GM10248 (cell line): Measurements from ENCODE around the gene FXYD6.

ENCODE experiments used
- CTCF ChIA-PET: fragments of 300-600 bp; sonication (Branson Sonifier 250); formaldehyde crosslinking; extraction: SDS; loops from one replicate; lab custom pipeline; 2021; ENCODE audit warnings: antibody characterized with exemption; lab: Yijun Ruan, JAX
- POLR2A ChIA-PET: fragments of 350-650 bp; sonication (Branson Sonifier 250); formaldehyde crosslinking; extraction: SDS; loops from one replicate; lab custom pipeline; 2020; ENCODE audit warnings: antibody characterized with exemption; lab: Yijun Ruan, JAX
- DNase-seq: peaks from one replicate; pipeline ENCODE4 v3.0.0; 2012; ENCODE audit errors: extremely low spot score
- CTCF ChIP-seq: IDR thresholded peaks from 2 replicates; pipeline ENCODE4 v1.5.1; 2012; ENCODE audit warnings: mild to moderate bottlenecking, low read depth; ENCODE audit errors: extremely low read depth, missing control alignments, control extremely low read depth

FXYD6 gene

GRCh38 chr11:117878314-117878938 lies 2.0 kb upstream of the FXYD6 start:
- CTCF ChIA-PET: interaction anchor here (1.2 to 1.8 kb wide), 2 partner anchors 68 to 71 kb away, joined by 3 to 4 read pairs; no protein-coding TSS in a partner anchor
- POLR2A ChIA-PET: no interaction called here
- no peak for TF ChIP-seq CTCF
- DNase-seq: no peak

GRCh38 chr11:117877120-117877784 lies 794 bp upstream of the FXYD6 start:
- no peak for TF ChIP-seq CTCF
- CTCF ChIA-PET: no interaction called here
- POLR2A ChIA-PET: no interaction called here
- no peak for DNase-seq

DNA sequence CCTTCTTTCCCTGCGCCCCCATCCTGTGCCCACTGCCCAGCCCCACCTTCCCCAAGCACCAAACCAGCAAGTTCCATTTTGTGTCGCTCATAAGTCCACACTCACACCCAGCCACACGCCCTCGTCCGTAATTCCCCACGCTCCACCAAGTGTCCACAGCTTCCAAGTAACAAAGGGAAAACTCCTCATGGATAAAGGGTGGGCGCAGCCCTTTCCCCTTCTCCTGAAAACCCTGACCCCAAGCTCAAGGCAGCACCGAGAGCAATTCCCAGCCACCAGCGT lies 458 bp downstream of the FXYD6 start:
- ChIA-PET CTCF (interaction anchor here (1.0 kb wide), 1 partner anchor 70 kb away, joined by 4 read pairs; no protein-coding TSS in a partner anchor), POLR2A (no interaction called here)
- TF ChIP-seq CTCF: no peak
- no peak for DNase-seq

DNA sequence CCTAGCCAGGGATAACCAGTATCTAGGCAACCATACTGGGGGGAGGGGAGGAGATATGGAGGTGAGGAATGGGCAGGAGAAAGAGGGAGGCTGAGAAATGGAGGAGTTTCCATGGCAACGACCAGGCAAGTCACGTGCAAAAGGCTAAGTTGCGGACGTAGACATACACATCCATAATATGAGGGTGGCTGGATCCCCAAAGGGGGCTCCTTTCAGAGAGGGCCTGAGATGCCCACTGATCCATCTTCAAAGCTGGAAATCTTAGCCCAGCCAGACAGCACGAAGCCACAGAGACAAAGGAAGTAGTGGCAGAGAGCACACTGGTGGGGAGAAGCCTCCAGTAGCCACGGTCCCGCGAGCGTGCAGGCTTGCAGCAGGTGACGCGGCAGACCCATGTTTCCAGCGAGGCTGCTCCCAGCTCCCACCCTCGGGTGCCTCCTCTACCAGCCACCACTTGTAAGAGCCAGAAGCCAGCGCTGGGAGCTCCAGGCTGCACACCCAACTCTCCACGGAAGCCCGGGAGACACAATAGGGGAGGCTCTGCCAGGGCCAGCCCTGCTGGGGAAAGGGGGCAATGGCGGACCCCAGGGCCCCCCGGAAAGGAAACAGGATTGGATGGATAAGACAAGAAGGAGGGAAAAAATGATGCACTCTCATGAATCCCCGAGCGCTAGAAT lies 938 bp downstream of the FXYD6 start:
- DNase-seq: no peak
- ChIA-PET CTCF (interaction anchor here (1.0 kb wide), 1 partner anchor 71 kb away, joined by 4 read pairs; no protein-coding TSS in a partner anchor), POLR2A (interaction anchor here (0.5 kb wide), 1 partner anchor 64 kb away, joined by 5 read pairs; no protein-coding TSS in a partner anchor)
- no peak for TF ChIP-seq CTCF

DNA sequence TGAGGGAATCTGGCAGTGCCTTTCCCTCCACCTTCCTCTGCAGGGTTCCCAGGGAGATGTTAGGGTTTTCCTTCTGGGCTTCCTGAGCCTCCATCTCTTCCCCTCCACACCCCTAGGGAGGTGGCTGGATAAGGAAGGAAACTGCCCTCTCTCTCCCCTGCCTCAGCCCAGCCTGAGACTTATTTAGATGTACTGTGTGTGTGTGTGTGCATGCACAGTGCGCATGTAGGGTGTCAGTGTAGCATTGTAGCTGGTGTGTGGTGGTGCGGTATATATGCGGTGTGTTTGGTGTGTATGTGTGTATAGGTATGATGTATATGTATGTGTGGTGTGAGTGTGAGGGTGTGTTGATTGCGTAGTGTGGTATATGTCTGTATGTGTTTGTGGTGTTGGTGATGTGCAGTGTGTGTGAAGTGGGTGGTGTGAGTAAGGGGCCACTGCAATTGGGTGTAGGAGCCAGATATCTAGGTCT lies 1.5 kb downstream of the FXYD6 start:
- ChIA-PET CTCF (interaction anchor here (1.0 kb wide), 1 partner anchor 71 kb away, joined by 4 read pairs; no protein-coding TSS in a partner anchor), POLR2A (interaction anchor here (0.5 kb wide), 1 partner anchor 65 kb away, joined by 5 read pairs; no protein-coding TSS in a partner anchor)
- no peak for DNase-seq
- TF ChIP-seq CTCF: no peak

GRCh38 chr11:117874253-117874909 lies 2.1 kb downstream of the FXYD6 start:
- ChIA-PET POLR2A (no interaction called here), CTCF (no interaction called here)
- no peak for TF ChIP-seq CTCF
- DNase-seq: no peak
